Retinal pigment epithelial cell (primary cell): ENCODE data around the gene PTPRJ.
A peak's percentile ranks its signal among the peaks of the same experiment; 100 is the strongest.

Experiments used
- DNase-seq: peaks from one replicate; pipeline ENCODE4 v3.0.0-alpha.2; 2010; ENCODE audit warnings: low read depth
- H3K4me3 ChIP-seq: 2 replicates; pipeline ENCODE4 v1.5.1; 2011; ENCODE audit warnings: mild to moderate bottlenecking, low read length, control low read depth, moderate library complexity
- CTCF ChIP-seq: conservative IDR thresholded peaks from 2 replicates; pipeline ENCODE4 v1.5.1; 2011; ENCODE audit warnings: low read depth, low read length, control low read depth, inconsistent platforms

The PTPRJ gene

GRCh38 chr11:48058788-48059187, 78.4 kb downstream of the PTPRJ start:
- H3K4me3 ChIP-seq: no peak overlapping the region
- TF ChIP-seq CTCF: no peak
- DNase-seq: no peak

- TF ChIP-seq CTCF: no peak
- no peak for DNase-seq
- no peak overlapping the region for H3K4me3 ChIP-seq
These were observed 82.3 kb downstream of the PTPRJ start for GRCh38 chr11:48062649-48063048.

- DNase-seq: peak; percentile 84
- no peak overlapping the region for H3K4me3 ChIP-seq
- no peak for TF ChIP-seq CTCF
These were observed 83.1 kb downstream of the PTPRJ start for GRCh38 chr11:48063424-48063978.

GRCh38 chr11:48064306-48064705, 83.9 kb downstream of the PTPRJ start:
- peak; percentile 28 for DNase-seq
- no peak for TF ChIP-seq CTCF
- H3K4me3 ChIP-seq: no peak overlapping the region

- no peak overlapping the region for H3K4me3 ChIP-seq
- no peak for TF ChIP-seq CTCF
- no peak for DNase-seq
These were observed 86.8 kb downstream of the PTPRJ start for GRCh38 chr11:48066881-48067800.

GRCh38 chr11:48073031-48073861, 92.9 kb downstream of the PTPRJ start:
- no peak for TF ChIP-seq CTCF
- no peak for DNase-seq
- H3K4me3 ChIP-seq: no peak overlapping the region
